ENCODE data around the gene C19orf85. TPM values are rescaled to one million over a fixed set of nuclear protein-coding genes. Genes with fewer than 3 reads are reported as not detected.
A peak's percentile ranks its signal among the peaks of the same experiment; 100 is the strongest.
"Not testable (repeated sequence)": the region's sequence is repeated elsewhere in the genome, so short reads cannot be mapped to it uniquely, and the experiment has no call there.

Gene C19orf85
- total RNA-seq, result not detected

- H3K27me3 Mint-ChIP-seq (ENCODE audit: low read depth), result no peaks in the 10 kb centered on the region
- H3K27ac Mint-ChIP-seq, result no peak within 1 kb of the TSS
- DNase-seq (no peak), ATAC-seq (replicated peaks in 1 of 2) (no peak)
- H3K9me3 Mint-ChIP-seq, result no peaks in the 10 kb centered on the region
- no peak within 1 kb of the TSS for H3K4me3 Mint-ChIP-seq
- no peaks in the 10 kb centered on the region for H3K36me3 Mint-ChIP-seq (ENCODE audit: insufficient read depth in 2 of 2)
- peaks cover 31% of the 10 kb centered on the region for H3K4me1 Mint-ChIP-seq (ENCODE audit: low read depth)
Measured at GRCh38 chr19:55464662-55465054, at the start of gene C19orf85. TSS of gene C19orf85 (minus strand) at chr19:55464751. CDS start at chr19:55464554, 197 bp downstream.

- H3K36me3 Mint-ChIP-seq (ENCODE audit: insufficient read depth in 2 of 2), result peaks cover 0 to 2% of the 10 kb centered on the region in 2 donors
- peaks cover 11% of the 10 kb centered on the region for H3K4me1 Mint-ChIP-seq (ENCODE audit: low read depth)
Measured at GRCh38 chr19:55508120-55508519, 43.6 kb upstream of the C19orf85 start.

GRCh38 chr19:55504981-55505380 is 40.4 kb upstream of the C19orf85 start:
- Mint-ChIP-seq H3K4me1 (ENCODE audit: low read depth) (peaks cover 25% of the 10 kb centered on the region), H3K36me3 (ENCODE audit: insufficient read depth in 2 of 2) (peaks cover 0 to 3% of the 10 kb centered on the region in 2 donors), H3K9me3 (peaks cover 2 to 3% of the 10 kb centered on the region in 2 donors), H3K4me3 (no peak overlapping the region), H3K27ac (no peak overlapping the region), H3K27me3 (ENCODE audit: low read depth) (no peaks in the 10 kb centered on the region)
- no peak for ATAC-seq (replicated peaks in 1 of 2)
- no peak for DNase-seq

More at GRCh38 chr19:55508120-55508519, 43.6 kb upstream of the C19orf85 start:
- no peak for ATAC-seq (replicated peaks in 1 of 2)
- Mint-ChIP-seq H3K4me3 (no peak overlapping the region), H3K27me3 (ENCODE audit: low read depth) (peaks cover 7% of the 10 kb centered on the region), H3K9me3 (peaks cover 2% of the 10 kb centered on the region in 2 donors), H3K27ac (no peak overlapping the region)
- no peak for DNase-seq

GRCh38 chr19:55504252-55504603 is 39.7 kb upstream of the C19orf85 start:
- no peak overlapping the region for H3K27ac Mint-ChIP-seq

GRCh38 chr19:55503502-55504251 is 39.1 kb upstream of the C19orf85 start:
- H3K36me3 Mint-ChIP-seq (ENCODE audit: insufficient read depth in 2 of 2), result peaks cover 0 to 3% of the 10 kb centered on the region in 2 donors
- peaks cover 25% of the 10 kb centered on the region for H3K4me1 Mint-ChIP-seq (ENCODE audit: low read depth)
- no peaks in the 10 kb centered on the region for H3K27me3 Mint-ChIP-seq (ENCODE audit: low read depth)
- ATAC-seq (replicated peaks in 1 of 2) (peak; percentile 96 to 97), DNase-seq (peak; percentile 93 to 95)
- H3K9me3 Mint-ChIP-seq, result peaks cover 2 to 3% of the 10 kb centered on the region in 2 donors
- peak overlapping the region; percentile 72 to 81 for H3K4me3 Mint-ChIP-seq
- peak overlapping the region; percentile 84 for H3K27ac Mint-ChIP-seq

More at GRCh38 chr19:55504252-55504603, 39.7 kb upstream of the C19orf85 start:
- H3K36me3 Mint-ChIP-seq (ENCODE audit: insufficient read depth in 2 of 2), result peaks cover 0 to 3% of the 10 kb centered on the region in 2 donors
- peaks cover 25% of the 10 kb centered on the region for H3K4me1 Mint-ChIP-seq (ENCODE audit: low read depth)
- no peaks in the 10 kb centered on the region for H3K27me3 Mint-ChIP-seq (ENCODE audit: low read depth)
- H3K9me3 Mint-ChIP-seq, result peaks cover 2 to 3% of the 10 kb centered on the region in 2 donors
- ATAC-seq (replicated peaks in 1 of 2) (no peak), DNase-seq (no peak)
- peak overlapping the region; percentile 72 to 81 for H3K4me3 Mint-ChIP-seq

GRCh38 chr19:55503157-55503501 is 38.6 kb upstream of the C19orf85 start:
- ATAC-seq (replicated peaks in 1 of 2), result no peak
- DNase-seq, result no peak
- Mint-ChIP-seq H3K27me3 (ENCODE audit: low read depth) (no peaks in the 10 kb centered on the region), H3K36me3 (ENCODE audit: insufficient read depth in 2 of 2) (peaks cover 0 to 3% of the 10 kb centered on the region in 2 donors), H3K4me1 (ENCODE audit: low read depth) (peaks cover 25% of the 10 kb centered on the region), H3K4me3 (peak overlapping the region; percentile 72 to 81), H3K27ac (peak overlapping the region; percentile 84), H3K9me3 (peaks cover 2 to 3% of the 10 kb centered on the region in 2 donors)

- Mint-ChIP-seq H3K4me1 (ENCODE audit: low read depth) (peaks cover 25% of the 10 kb centered on the region), H3K4me3 (peak overlapping the region; percentile 1 to 8), H3K27me3 (ENCODE audit: low read depth) (no peaks in the 10 kb centered on the region), H3K27ac (peak overlapping the region; percentile 11), H3K36me3 (ENCODE audit: insufficient read depth in 2 of 2) (peaks cover 0 to 3% of the 10 kb centered on the region in 2 donors), H3K9me3 (peaks cover 2 to 3% of the 10 kb centered on the region in 2 donors)
- DNase-seq, result no peak
- no peak for ATAC-seq (replicated peaks in 1 of 2)
Measured at GRCh38 chr19:55502197-55502952, 37.8 kb upstream of the C19orf85 start.

GRCh38 chr19:55500368-55500952 is 35.9 kb upstream of the C19orf85 start:
- Mint-ChIP-seq H3K4me1 (ENCODE audit: low read depth) (peaks cover 25% of the 10 kb centered on the region), H3K9me3 (peaks cover 2 to 3% of the 10 kb centered on the region in 2 donors), H3K27me3 (ENCODE audit: low read depth) (no peaks in the 10 kb centered on the region), H3K36me3 (ENCODE audit: insufficient read depth in 2 of 2) (peaks cover 0 to 3% of the 10 kb centered on the region in 2 donors), H3K4me3 (no peak overlapping the region), H3K27ac (no peak overlapping the region)
- DNase-seq, result no peak
- ATAC-seq (replicated peaks in 1 of 2), result no peak

GRCh38 chr19:55498246-55498840 is 33.8 kb upstream of the C19orf85 start:
- peaks cover 17% of the 10 kb centered on the region for H3K4me1 Mint-ChIP-seq (ENCODE audit: low read depth)
- DNase-seq (no peak), ATAC-seq (replicated peaks in 1 of 2) (no peak)
- no peaks in the 10 kb centered on the region for H3K27me3 Mint-ChIP-seq (ENCODE audit: low read depth)
- H3K4me3 Mint-ChIP-seq, result no peak overlapping the region
- H3K9me3 Mint-ChIP-seq, result peaks cover 2 to 3% of the 10 kb centered on the region in 2 donors
- no peak overlapping the region for H3K27ac Mint-ChIP-seq
- peaks cover 0 to 3% of the 10 kb centered on the region in 2 donors for H3K36me3 Mint-ChIP-seq (ENCODE audit: insufficient read depth in 2 of 2)

GRCh38 chr19:55497763-55498162 is 33.2 kb upstream of the C19orf85 start:
- no peak overlapping the region for H3K4me3 Mint-ChIP-seq

GRCh38 chr19:55496820-55497219 is 32.3 kb upstream of the C19orf85 start:
- H3K27me3 Mint-ChIP-seq (ENCODE audit: low read depth); H3K36me3 Mint-ChIP-seq (ENCODE audit: insufficient read depth in 2 of 2); H3K9me3 Mint-ChIP-seq; H3K4me3 Mint-ChIP-seq; ATAC-seq (replicated peaks in 1 of 2); H3K27ac Mint-ChIP-seq; H3K4me1 Mint-ChIP-seq (ENCODE audit: low read depth); DNase-seq: not testable (repeated sequence)

More at GRCh38 chr19:55497763-55498162, 33.2 kb upstream of the C19orf85 start:
- no peak for ATAC-seq (replicated peaks in 1 of 2)
- Mint-ChIP-seq H3K4me1 (ENCODE audit: low read depth) (peaks cover 12% of the 10 kb centered on the region), H3K27me3 (ENCODE audit: low read depth) (no peaks in the 10 kb centered on the region), H3K9me3 (no peaks in the 10 kb centered on the region), H3K36me3 (ENCODE audit: insufficient read depth in 2 of 2) (no peaks in the 10 kb centered on the region), H3K27ac (no peak overlapping the region)
- DNase-seq, result no peak

- Mint-ChIP-seq H3K9me3 (no peaks in the 10 kb centered on the region), H3K36me3 (ENCODE audit: insufficient read depth in 2 of 2) (no peaks in the 10 kb centered on the region), H3K4me1 (ENCODE audit: low read depth) (no peaks in the 10 kb centered on the region), H3K4me3 (no peak overlapping the region), H3K27me3 (ENCODE audit: low read depth) (no peaks in the 10 kb centered on the region), H3K27ac (no peak overlapping the region)
- no peak for ATAC-seq (replicated peaks in 1 of 2)
- no peak for DNase-seq
Measured at GRCh38 chr19:55495646-55496349, 31.2 kb upstream of the C19orf85 start.
